Measurements from ENCODE around the gene LSAMP.

LSAMP gene

DNA sequence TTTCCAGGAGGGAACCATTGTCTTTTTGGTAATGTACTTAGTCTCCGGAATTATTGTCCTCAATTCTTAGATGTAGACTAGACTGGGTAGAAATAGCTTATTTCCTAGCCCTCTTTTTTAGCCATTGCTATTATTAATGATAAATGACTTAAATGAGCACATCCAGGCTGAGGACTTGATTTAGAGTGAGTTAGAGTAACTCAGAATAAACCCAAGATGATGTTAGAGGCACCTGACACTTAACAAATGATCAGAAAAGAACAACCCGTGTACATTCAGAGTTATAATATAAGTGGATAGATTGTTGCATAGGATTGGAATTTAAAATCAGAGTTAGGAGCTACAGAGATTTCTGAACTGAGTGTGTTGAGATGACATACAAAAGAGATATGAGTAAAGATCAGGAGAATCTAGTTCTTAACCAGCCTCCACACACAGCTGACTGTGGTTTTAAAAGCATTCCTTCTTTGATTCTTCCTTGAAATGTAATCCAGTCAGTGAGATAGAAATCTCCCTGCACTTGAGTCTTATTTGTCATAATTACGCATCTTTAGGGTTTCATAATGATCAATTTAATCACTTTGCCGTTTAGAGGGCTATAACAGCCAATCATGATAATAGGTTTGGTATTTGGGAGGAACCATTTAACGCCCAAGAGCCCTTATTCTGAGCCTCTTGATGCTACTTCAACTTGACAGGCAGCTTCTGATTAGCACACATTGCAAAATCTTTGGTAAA lies 455.4 kb downstream of the LSAMP start:
- in situ Hi-C loops (cut with HindIII; ENCODE audit: low sequenced_read_pairs) = no loop called here
- TF ChIP-seq, protein P1, sequence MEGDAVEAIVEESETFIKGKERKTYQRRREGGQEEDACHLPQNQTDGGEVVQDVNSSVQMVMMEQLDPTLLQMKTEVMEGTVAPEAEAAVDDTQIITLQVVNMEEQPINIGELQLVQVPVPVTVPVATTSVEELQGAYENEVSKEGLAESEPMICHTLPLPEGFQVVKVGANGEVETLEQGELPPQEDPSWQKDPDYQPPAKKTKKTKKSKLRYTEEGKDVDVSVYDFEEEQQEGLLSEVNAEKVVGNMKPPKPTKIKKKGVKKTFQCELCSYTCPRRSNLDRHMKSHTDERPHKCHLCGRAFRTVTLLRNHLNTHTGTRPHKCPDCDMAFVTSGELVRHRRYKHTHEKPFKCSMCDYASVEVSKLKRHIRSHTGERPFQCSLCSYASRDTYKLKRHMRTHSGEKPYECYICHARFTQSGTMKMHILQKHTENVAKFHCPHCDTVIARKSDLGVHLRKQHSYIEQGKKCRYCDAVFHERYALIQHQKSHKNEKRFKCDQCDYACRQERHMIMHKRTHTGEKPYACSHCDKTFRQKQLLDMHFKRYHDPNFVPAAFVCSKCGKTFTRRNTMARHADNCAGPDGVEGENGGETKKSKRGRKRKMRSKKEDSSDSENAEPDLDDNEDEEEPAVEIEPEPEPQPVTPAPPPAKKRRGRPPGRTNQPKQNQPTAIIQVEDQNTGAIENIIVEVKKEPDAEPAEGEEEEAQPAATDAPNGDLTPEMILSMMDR (IDR thresholded peaks at IDR 0.05; ENCODE audit: low read depth, low read length, missing control alignments) = no peak
- no peak for DNase-seq (ENCODE audit: low read depth)
- H3K4me3 ChIP-seq (ENCODE audit: low read depth, low read length) = no peak overlapping the region

DNA sequence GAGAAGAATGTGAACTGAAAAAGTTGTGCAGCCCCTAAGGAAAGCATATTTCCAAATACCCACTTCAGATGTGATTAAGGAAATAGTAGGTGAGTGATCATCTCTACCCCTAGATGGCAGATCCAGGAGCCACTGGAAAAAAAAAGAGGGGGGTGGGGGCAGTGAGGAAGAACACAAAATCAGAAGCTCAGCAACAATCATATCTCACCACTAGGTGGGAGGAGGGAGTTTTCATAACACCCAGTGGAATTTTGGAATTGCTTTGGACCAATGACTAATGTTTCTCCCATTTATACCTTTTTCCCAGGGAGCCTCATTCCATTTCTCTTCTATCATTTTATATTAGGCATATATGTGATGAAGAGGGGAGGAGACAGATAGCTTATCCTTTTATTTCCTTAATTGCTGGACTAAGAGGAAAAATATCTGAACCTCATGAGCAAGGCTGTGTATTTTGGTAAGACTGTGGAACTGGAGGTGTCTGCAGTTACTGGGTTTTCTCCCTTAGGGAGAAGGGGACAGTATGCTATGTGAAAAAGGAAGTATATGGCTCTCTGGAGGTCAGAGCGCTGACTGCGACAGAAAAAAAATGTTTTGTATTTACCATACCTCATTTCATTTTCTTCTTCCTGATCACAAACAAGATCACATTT lies 458.6 kb downstream of the LSAMP start:
- H3K4me3 ChIP-seq (ENCODE audit: low read depth, low read length) = no peak overlapping the region
- DNase-seq (ENCODE audit: low read depth) = no peak
- TF ChIP-seq, protein P1 (IDR thresholded peaks at IDR 0.05; ENCODE audit: low read depth, low read length, missing control alignments) = peak; percentile 19
- in situ Hi-C loops (cut with HindIII; ENCODE audit: low sequenced_read_pairs) = no loop called here

DNA sequence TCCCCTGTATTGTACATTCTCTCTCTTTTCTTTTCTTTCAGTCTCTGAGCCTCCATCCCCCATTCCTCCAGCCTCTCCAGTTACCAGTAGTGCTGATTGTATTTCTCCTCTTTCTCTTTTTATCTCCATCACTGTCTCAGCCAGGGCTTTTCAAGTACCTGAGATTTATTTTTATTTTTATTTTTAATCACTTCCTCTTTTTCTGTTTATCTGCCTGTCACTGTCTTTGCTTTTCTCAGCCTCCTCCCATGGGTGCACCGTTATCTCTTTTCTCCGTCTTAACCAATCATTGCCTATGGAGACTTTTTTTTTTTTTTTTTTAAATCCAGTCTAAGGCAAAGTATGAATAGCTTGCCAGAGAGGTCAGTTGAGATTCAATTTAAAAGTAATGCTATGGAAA lies 462.7 kb downstream of the LSAMP start:
- TF ChIP-seq, protein P1 (IDR thresholded peaks at IDR 0.05; ENCODE audit: low read depth, low read length, missing control alignments) = no peak
- in situ Hi-C loops (cut with HindIII; ENCODE audit: low sequenced_read_pairs) = no loop called here
- DNase-seq (ENCODE audit: low read depth) = no peak
- H3K4me3 ChIP-seq (ENCODE audit: low read depth, low read length) = no peak overlapping the region

DNA sequence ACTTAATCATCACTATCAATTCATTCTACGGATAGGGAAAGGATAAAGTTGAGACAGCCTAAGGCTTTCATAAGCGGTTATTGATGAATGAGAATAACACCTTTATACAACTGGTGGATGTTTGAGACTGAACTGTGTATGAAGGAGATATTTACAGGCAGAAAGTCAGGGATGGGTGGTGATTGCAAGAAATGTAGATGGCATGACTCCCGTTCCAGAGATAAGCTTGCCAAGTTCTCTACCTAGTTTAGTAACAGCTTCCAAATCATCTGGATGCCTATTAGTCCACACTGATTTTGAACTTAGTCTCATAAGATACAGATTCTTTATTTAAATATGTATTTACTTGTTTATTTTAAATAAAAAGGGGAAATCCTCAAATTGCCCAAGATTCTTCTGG lies 463.2 kb downstream of the LSAMP start:
- H3K4me3 ChIP-seq (ENCODE audit: low read depth, low read length) = no peak overlapping the region
- in situ Hi-C loops (cut with HindIII; ENCODE audit: low sequenced_read_pairs) = no loop called here
- no peak for DNase-seq (ENCODE audit: low read depth)
- TF ChIP-seq, protein P1 (IDR thresholded peaks at IDR 0.05; ENCODE audit: low read depth, low read length, missing control alignments) = no peak

DNA sequence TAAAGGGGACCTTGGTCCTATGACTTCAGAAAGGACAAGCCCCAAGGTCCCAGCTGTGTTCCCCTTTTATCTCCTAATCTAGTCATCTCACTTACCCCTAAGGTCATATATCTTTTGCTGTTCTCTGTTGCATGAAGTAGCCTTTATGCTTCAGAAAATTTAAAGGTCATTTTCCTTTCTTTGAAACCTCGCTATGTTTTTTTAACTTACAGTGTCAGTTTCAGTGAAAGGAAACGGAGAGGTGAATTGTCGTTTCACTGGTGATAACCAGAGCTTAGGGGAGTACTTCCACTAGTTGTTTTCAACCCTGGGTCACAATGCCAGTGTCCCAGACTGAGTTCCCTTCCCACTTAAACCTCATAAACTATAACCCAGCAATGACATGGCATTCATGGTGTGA lies 464.6 kb downstream of the LSAMP start:
- in situ Hi-C loops (cut with HindIII; ENCODE audit: low sequenced_read_pairs) = no loop called here
- no peak overlapping the region for H3K4me3 ChIP-seq (ENCODE audit: low read depth, low read length)
- no peak for DNase-seq (ENCODE audit: low read depth)
- TF ChIP-seq, protein P1 (IDR thresholded peaks at IDR 0.05; ENCODE audit: low read depth, low read length, missing control alignments) = no peak

DNA sequence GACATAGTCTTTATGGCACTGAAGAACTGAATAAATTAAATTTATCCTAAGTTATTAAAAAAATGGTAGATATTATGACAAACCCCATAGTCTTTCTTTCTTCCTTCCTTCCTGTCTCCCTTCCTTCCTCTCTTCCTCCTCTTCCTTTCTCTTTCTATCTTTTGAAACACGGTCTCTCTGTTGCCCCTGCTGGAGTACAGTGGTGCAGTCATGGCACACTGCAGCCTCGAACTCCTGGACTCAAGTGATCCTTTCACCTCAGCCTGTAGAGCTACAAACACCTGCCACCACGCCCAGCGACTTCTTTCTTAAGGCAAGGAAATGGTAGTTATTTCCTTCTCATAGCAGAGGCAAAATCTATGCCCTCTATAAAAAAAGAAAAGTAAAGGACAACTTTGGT lies 467.4 kb downstream of the LSAMP start:
- H3K4me3 ChIP-seq (ENCODE audit: low read depth, low read length) = no peak overlapping the region
- TF ChIP-seq, protein P1 (IDR thresholded peaks at IDR 0.05; ENCODE audit: low read depth, low read length, missing control alignments) = no peak
- DNase-seq (ENCODE audit: low read depth) = no peak
- in situ Hi-C loops (cut with HindIII; ENCODE audit: low sequenced_read_pairs) = no loop called here
